ENCODE results near the gene SVBP.

SVBP gene

GRCh38 chr1:42765832-42766740 lies 51.1 kb downstream of the SVBP start:
- DNase-seq (ENCODE audit: low read depth in 2 of 3, low spot score in 2 of 3) = peak in 2 of 3 experiments; percentile 28

DNA sequence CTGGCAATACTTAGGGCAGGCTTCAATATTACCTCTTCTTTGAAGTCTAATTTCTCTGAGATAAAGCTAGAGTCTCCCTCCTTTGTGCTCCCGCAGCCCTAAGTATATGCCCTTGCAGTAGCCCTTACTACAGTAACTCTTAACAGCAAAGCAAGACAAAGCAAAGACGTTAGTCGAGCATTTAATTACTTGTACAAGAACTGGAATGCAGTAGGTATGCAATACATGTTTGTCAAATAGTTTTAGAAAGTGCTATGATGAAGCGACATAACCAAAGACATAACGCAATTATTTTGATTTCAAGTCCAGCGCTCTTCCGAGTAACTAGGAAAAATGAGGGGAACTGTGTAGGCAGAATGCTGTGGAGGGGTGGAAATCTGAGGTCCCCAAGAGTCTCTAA lies 51.9 kb downstream of the SVBP start:
- no peak for DNase-seq (ENCODE audit: low read depth in 2 of 3, low spot score in 2 of 3)

GRCh38 chr1:42762269-42762668 lies 54.9 kb downstream of the SVBP start:
- no peak for DNase-seq (ENCODE audit: low read depth in 2 of 3, low spot score in 2 of 3)

DNA sequence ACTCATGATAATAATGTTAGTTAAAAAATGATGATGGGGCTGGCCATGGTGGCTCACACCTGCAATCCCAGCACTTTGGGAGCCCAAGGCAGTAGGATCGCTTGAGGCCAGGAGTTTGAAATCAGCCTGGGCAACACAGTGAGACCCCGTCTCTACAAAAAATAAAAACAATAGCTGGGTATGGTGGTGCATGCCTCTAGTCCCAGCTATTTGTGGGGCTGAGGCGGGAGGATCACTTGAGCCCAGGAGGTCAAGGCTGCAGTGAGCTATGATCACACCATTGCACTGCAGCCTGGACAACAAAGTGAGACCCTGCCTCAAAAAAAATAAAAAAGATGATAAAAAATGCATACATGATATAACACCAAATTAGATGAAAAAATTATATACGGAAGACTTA lies 55.6 kb downstream of the SVBP start:
- no peak for DNase-seq (ENCODE audit: low read depth in 2 of 3, low spot score in 2 of 3)

DNA sequence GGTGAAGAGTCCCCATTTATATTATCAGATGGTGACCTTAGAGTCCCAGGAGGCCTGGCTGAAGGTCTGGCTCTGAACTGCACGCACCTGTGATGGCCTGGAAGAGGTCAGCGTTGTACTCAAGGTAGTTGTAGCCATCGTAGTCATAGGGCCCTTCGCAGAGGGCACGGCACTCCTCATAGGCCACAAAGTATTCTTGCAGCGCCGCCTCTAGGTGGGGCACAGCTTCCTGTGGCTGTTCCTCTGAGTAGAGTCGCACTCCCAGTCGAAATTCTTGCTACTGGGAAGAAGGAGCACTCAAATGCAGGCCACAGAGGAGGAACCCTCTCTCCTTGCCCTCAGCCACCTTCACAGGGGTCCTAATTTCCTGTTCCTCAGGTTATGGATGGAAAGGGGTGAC lies 58.1 kb downstream of the SVBP start:
- DNase-seq (ENCODE audit: low read depth in 2 of 3, low spot score in 2 of 3) = no peak

GRCh38 chr1:42758641-42759040 lies 58.6 kb downstream of the SVBP start:
- no peak for DNase-seq (ENCODE audit: low read depth in 2 of 3, low spot score in 2 of 3)

DNA sequence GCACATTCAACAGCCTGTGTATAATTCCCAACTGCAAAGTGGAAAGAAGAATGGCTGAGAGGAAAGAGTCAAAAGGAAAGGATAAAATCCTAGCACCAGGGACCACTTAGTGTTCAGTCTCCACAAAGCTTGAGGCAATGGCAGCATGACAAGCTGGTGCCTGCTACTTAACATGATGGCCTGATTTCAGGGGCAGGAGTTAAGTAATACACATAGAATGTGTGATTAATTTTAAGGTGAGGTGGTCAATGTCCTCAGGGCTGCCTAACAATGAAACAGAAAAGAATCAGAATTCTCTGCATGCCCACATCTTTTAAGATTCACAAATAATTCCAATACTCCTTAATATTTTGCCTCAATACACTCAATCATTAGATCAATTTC lies 59.3 kb downstream of the SVBP start:
- DNase-seq (ENCODE audit: low read depth in 2 of 3, low spot score in 2 of 3) = no peak

Data from activated CD8-positive, alpha-beta memory T cell treated with anti-CD3 and anti-CD28 coated beads for 48 hours (primary cell).